GM18951 (cell line): ENCODE data around the gene RNF113B.

Experiments
- POLR2A ChIP-seq: IDR thresholded peaks from 4 replicates; pipeline ENCODE4 v1.6.1; 2011; ENCODE audit warnings: mild to moderate bottlenecking; ENCODE audit not compliant: insufficient read length, insufficient read depth; ENCODE audit errors: extremely low read depth
- in situ Hi-C: fragments of 300-500 bp; cut with MboI; formaldehyde crosslinking; loops from one replicate; pipeline ENCODE4 v1.12.0; 2022; ENCODE audit warnings: low sequenced_read_pairs, mixed read lengths, inconsistent platforms; ENCODE audit not compliant: unreplicated experiment

The RNF113B gene

DNA sequence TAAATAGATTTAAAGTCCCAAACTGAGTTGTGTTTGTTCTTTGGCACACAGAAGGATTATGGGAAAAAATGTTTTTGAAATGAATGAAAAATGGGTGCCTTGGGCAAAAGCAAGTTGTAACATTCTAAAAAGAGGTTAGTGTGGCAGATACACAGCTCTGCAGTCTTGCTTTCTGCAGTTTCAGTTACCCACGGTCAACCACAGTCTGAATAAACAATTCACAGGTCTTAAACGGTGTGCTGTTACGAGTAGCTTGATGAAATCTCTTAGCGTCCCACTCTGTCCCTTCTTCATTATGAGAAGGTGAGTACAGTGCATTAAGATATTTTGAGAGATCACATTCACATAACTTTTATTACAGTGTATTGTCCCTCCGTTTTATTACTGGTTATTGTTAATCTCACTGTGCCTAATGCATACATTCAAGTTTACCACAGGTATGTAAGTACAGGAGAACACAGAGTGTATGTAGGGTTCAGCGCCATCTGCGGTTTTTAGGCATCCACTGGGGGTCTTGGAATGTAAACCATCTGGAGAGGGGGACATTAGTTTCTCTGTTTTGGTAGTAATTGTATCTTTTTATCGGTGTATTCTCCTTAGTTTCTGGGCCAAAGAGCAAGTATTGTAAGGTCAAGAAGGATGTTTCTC is 26.1 kb downstream of the RNF113B start:
- in situ Hi-C loops, result no loop called here
- TF ChIP-seq POLR2A, result no peak

DNA sequence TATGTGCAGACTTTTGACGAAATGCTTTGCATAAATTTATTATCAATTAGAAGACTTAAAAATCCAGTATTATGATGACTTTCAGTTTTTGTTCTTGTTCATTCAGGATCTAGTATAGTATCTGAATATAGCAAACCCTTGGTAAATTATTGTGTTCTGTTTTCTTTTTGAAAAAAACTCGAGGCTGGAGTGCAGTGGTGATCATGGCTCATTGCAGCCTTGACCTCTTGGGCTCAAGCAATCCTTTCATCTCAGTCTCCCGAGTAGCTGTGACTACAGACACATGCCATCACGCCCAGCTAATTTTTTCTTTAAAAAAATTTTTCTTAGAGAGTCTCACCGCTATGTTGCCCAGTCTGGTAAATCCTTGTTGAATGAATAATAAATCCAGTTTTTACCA is 29.5 kb downstream of the RNF113B start:
- no peak for TF ChIP-seq POLR2A
- in situ Hi-C loops, result no loop called here

DNA sequence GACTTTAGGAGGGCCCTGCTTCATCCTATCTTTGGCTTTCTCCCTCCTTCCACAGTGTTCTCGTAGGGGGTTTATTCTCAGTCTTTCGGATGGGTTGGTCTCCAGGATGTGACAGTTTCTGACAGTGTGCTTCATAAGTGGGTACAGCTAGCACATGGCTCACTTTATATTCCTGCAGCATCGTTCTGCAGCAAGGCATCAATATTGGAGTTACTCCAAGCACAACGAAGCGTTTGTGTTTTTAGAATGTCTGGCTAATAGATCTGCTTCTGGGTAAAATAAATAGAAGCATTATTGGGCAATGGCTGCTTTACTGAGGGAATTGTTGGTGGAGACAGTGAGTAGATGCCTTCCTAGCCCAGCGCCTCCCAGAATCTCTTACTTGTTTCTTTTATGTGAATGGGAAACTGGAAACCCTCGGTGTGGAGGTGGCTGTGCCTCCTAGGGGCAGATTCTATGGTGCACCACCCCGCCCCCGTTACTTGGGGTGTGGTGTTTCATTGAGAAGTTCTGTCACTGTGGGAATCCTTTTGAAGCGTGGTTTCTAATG is 32.2 kb downstream of the RNF113B start:
- in situ Hi-C loops, result no loop called here
- no peak for TF ChIP-seq POLR2A

DNA sequence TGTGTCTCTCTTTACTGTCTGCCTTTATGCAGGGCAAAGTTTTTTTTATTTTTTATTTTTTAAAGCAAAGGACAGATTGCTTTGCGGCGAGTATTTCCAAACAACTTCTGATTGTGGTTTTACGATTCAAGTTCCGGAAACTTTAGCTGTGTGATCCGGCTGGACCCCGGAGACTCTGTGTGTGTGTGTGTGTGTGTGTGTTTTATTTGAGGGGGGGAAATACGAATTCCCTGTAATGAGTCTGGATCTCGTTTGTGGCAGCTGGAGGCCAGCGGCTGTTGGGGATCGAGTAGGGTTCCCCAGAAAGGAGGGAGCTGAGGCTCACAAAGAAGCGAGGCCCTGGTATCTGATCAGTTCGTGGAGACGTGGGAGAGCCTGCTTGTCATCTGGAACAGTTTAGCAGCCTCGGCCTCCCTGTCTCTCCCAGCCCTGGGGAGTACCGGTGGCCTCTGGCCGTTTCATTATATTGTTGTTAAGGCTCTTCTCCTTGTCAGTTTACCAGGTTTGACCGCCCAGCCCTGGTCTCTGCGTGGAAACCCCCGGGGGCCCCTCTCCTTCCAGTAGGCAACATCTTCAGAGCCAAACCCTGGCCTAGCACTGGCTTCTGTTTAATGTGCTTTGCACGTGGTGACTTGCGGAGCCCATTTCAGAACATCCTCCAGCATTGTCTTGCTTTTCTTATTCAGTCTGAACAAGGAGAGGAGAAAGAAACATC is 32.9 kb downstream of the RNF113B start:
- in situ Hi-C loops, result no loop called here
- TF ChIP-seq POLR2A, result no peak

DNA sequence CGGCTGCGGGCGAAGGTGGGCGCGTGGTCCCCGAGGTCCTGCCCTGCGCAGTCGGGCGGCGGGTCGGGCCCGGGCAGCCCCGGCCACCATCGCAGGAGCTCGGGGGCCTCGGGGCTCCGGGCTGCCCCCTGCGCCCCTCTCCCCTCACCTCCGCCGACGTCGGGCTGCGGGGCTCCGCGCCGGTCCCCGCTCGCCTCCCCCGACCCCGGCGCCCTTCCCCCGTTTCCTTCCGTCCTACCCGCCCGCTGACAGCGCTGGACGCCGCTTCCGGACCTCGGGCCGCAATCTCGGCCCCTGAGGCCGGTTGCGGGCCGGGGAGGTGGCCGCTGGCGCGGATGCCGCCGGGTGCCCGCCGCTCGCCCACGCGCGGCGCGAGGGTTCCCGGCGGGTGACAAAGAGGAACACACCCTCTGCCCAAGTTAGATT is 33.5 kb downstream of the RNF113B start:
- TF ChIP-seq POLR2A, result no peak
- in situ Hi-C loops, result no loop called here

DNA sequence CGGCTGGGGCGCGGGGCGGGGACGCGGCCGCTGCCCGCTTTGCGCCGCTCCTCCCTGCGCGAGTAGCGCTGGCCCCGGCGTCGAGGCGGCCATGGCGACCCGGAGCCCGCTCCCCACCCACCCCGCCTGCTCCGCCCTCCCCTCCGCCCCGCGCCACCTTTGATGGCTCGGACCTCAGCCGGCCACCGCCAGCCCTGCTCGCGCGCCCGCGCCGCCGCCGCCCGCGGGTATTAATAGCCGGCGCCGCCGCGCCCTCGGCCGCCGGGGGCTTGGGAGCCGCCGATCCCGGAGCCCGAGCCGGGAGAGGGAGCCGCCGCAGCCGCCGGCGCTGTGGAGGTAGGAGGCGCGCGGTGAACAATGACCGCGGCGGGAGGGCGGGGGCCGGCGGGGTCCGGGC is 33.9 kb downstream of the RNF113B start:
- in situ Hi-C loops, result no loop called here

DNA sequence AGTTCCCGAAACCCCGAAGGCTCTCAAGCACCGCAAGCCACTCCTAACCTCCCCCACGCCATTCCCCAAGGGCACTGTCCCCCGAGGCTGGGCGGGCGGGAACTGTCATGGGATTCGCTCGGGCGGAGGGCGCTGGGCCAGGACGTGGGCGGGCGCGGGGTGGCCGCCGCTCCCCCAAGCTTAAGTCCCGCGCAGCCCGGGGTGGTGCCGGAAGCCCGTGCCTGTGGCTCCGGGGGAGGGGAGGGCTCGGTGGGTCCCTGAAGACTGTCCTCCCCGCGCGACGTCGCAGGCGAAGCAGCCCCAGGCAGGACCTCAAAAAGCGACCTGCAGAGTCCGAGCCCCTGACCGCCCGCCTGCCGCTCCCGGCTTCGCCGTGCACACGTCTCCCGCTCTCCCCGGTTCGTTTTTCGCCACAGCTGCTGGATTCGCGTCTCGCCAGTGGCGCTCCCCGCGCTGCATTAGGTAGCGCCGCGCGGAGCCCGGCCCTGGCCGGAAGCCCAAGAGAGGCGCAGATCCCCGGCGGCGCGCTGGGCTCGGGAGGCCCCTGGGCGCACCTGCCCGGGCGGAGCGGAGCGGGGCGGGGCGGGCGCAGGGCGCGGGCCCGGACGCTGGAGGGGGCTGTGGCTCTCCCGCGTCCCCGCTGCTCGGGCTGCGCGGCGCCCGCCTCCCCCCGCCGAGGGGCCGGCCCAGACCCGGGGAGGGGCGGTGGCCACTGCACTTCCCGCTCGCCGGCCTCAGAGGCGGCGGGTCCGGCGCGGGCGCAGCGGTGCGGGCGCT is 34.5 kb downstream of the RNF113B start, which contains the start of gene FARP1:
Gene FARP1 (plus strand): TSS at position 715 of the 777 bp plus-strand sequence. CDS start 70,149 bp downstream, outside the sequence.
- TF ChIP-seq POLR2A, result peak; percentile 45
- in situ Hi-C loops, result no loop called here

More for the DNA sequence above, 33.9 kb downstream of the RNF113B start:
- TF ChIP-seq POLR2A, result no peak

DNA sequence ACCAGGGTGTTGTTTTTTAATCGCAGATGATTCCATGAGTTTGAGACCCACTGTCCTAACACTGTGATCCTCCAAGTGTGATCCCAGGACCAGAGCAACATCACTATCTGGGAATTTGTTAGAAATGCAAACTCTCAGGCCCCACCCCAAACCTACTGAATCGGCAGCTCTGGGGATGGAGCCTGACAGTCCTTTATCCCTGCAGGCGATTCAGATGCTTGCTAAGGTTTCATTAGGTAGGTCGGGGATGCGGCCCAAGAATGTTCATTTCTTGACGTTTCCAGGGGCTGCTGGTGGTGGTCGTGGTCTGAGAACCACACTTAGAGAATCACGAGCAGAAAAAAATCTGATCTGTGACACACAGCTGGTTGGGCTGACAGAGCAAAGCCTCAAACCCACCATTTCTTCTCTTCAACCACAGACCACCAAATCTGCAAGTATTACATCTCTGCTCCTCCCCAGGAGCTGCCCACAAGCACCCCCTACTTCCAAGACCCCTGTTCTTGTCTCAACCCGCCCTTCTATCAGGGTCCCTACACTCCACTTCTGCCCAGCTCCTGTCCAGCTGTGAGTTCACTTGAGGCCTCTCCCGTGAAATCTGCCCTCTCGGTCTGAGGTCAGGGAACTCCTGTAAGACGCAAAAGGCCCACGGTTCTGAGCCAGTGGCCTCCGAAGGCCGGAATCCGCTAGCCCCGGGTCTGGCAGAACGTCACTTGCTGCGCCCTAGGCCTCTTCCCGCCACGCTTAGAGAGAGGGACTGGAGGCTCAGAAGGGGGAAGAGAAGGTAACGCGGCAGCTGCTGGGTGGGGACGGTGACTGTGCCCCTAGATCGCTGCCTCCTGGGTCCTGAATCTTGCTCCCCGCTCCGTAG is 35.3 kb downstream of the RNF113B start:
- in situ Hi-C loops, result no loop called here
- TF ChIP-seq POLR2A, result no peak

DNA sequence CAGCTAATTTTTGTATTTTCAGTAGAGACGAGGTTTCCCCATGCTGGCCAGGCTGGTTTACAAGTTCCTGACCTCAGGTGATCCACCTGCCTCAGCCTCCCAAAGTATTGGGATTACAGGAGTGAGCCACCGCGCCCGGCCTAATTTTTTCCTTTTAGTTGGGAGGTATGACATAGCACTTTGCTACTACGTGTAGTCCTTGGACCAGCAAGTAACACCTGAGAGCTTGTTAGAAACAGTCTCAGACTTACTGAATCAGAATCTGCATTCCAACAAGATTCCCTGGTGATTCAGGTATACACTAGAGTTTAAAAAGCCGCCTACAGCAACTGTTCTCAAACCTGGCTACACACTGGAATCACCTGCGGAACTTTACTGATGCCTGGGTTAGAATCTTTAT is 36.0 kb downstream of the RNF113B start:
- no peak for TF ChIP-seq POLR2A
- in situ Hi-C loops, result no loop called here

DNA sequence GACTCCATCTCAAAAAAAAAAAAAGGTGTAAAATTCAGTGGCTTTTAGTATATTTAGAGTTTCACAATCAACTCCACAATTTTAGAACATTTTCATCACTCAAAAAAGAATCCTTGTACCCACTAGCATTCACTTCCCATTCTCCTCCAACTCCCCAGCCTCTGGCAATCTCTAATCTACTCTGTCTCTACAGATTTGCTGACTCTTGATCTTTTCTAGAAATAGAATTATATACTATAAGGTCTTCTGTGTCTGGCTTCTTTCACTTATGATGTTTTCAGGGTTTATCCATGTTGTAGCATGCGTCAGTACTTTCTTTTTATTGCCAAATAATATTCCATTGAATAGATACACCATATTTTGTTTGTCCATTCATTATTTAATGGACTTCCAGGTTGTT is 42.2 kb downstream of the RNF113B start:
- TF ChIP-seq POLR2A, result no peak
- in situ Hi-C loops, result no loop called here

DNA sequence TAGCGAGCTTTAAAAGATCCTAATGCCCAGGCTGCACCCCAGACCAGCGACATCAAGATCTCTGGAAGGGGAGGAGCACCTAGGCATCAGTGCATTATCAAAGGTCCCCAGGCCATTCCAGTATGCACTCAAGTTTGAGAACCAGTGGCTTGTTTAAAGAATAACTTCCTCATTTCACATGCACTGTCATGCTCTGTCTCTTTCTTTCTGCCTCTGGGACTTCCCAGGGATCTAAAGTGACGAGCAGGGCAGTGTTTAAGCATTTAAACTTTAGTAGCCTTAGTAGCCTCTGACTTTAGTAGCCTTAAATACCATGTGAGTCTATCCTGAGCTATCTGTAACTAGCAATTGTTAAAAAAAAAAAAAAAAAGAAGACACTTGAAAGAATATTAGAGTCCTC is 43.1 kb downstream of the RNF113B start:
- in situ Hi-C loops, result no loop called here
- TF ChIP-seq POLR2A, result no peak

DNA sequence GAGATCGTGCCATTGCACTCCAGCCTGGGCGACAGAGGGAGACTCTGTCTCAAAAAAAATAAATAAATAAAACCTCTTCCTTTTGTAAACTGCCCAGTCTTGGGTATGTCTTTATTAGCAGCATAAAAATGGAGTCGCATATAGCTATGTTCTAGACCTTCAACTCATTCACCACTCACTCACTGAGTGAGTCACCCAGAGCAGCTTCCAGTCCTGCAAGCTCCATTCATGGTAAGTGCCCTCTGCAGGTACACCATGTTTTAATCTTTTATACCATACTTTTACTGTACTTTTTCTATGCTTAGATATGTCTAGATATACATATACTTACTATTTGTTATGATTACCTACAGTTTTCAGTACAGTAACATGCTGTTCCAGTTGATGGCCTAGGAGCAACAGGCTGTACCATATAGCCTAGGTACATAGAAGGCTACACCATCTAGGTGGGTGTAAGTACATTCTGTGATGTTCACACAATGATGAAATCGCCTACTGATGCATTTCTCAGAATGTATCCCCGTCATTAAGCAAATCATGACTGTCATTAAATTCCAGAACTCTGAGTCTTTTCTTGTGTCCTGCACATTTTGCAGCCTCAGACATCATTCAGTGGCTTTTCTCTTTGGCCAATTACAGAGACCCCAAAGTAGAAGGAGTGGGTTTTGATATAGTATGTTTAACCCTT is 47.9 kb downstream of the RNF113B start:
- no peak for TF ChIP-seq POLR2A
- in situ Hi-C loops, result no loop called here
